Measurements from ENCODE around the gene MRTFB.
"Not testable (repeated sequence)": the region's sequence is repeated elsewhere in the genome, so short reads cannot be mapped to it uniquely, and the experiment has no call there.

The MRTFB gene

DNA sequence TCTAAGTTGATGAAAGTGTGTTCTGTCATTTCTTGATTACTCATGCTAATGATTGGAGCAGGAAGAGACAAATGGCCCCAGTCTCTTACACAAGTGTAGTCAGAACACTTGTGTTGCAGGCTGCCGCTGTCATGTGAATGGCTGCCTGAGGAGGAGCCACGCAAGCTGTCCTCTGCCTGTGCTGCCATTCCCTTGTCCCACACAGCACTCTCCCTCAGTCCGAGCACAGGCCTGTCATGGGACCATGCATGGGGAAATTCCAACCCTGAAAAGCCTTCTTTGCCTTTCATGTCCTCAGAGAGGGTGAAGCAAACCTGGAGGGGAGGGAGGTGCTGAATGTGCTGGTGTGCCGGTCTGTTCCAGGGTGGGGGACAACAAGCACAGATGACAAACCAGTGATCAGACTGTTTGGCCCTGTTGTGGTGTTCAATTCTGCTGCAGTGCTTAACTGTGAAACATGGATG, 109.4 kb downstream of the MRTFB start:
- DNase-seq (ENCODE audit: extremely low spot score): no peak
- no peak for TF ChIP-seq ZNF384 (IDR thresholded peaks at IDR 0.05)
- no peak for TF ChIP-seq CTBP1 (IDR thresholded peaks at IDR 0.05; ENCODE audit: borderline replicate concordance)
- TF ChIP-seq ARNT (IDR thresholded peaks at IDR 0.05): no peak
- TF ChIP-seq HDGF (IDR thresholded peaks at IDR 0.05; ENCODE audit: borderline replicate concordance): no peak
- TF ChIP-seq L3MBTL2 (conservative IDR thresholded peaks at IDR 0.05): no peak
- TF ChIP-seq NFRKB (IDR thresholded peaks at IDR 0.05): no peak
- ChIA-PET POLR2A (no interaction called here), CTCF (no interaction called here)

DNA sequence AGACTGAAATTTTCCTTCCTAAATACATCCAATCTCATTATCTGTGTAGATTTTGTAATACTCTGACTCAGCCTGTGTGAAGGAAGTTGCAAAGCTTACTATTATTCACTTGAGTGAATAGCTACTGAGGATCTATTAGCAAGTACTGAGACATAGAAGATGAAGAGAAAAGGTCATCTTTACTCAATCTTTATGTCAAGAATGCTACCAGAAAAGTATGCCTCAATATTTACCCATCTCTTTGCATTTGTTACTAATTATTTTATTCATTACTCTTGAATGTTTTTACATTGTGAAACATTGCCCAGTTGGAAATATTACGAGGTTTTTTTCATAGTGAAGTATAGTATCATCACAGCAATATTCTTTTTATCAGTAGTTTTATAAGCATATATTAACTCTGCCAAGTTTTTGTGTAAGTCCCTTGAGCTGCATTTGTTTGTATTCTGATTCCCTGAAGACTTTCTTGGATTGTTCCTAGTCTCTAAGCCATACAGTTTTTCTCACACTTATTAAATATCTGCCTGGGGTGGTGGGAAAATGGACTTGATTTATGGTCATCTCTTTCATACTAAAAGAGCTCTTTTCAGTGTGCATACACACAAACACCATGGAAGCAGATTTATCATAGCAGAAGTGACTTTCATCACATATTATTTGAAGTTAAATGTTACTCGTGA, 110.4 kb downstream of the MRTFB start:
- no peak for TF ChIP-seq ARNT (IDR thresholded peaks at IDR 0.05)
- TF ChIP-seq, protein P1, sequence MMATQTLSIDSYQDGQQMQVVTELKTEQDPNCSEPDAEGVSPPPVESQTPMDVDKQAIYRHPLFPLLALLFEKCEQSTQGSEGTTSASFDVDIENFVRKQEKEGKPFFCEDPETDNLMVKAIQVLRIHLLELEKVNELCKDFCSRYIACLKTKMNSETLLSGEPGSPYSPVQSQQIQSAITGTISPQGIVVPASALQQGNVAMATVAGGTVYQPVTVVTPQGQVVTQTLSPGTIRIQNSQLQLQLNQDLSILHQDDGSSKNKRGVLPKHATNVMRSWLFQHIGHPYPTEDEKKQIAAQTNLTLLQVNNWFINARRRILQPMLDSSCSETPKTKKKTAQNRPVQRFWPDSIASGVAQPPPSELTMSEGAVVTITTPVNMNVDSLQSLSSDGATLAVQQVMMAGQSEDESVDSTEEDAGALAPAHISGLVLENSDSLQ (IDR thresholded peaks at IDR 0.05): no peak
- TF ChIP-seq SUZ12 (IDR thresholded peaks at IDR 0.05): no peak
- TF ChIP-seq TARDBP (IDR thresholded peaks at IDR 0.05): no peak
- TF ChIP-seq LEF1 (IDR thresholded peaks at IDR 0.05; ENCODE audit: borderline replicate concordance): no peak
- TF ChIP-seq ELF4 (IDR thresholded peaks at IDR 0.05): no peak
- no peak for TF ChIP-seq FOXK2 (IDR thresholded peaks at IDR 0.05)
- no peak for TF ChIP-seq SP1 (IDR thresholded peaks at IDR 0.05)
- no peak for TF ChIP-seq HDGF (IDR thresholded peaks at IDR 0.05; ENCODE audit: borderline replicate concordance)
- TF ChIP-seq L3MBTL2 (conservative IDR thresholded peaks at IDR 0.05): no peak
- TF ChIP-seq FOXM1 (IDR thresholded peaks at IDR 0.05; ENCODE audit: borderline replicate concordance): no peak
- no peak for TF ChIP-seq BHLHE40 (IDR thresholded peaks at IDR 0.05; ENCODE audit: borderline replicate concordance)
- TF ChIP-seq CTBP1 (IDR thresholded peaks at IDR 0.05; ENCODE audit: borderline replicate concordance): no peak
- TF ChIP-seq ZNF384 (IDR thresholded peaks at IDR 0.05): no peak
- no peak for TF ChIP-seq NFRKB (IDR thresholded peaks at IDR 0.05)
- TF ChIP-seq FOXA1 (IDR thresholded peaks at IDR 0.05): no peak
- ChIA-PET CTCF (no interaction called here), POLR2A (no interaction called here)
- DNase-seq (ENCODE audit: extremely low spot score): no peak

DNA sequence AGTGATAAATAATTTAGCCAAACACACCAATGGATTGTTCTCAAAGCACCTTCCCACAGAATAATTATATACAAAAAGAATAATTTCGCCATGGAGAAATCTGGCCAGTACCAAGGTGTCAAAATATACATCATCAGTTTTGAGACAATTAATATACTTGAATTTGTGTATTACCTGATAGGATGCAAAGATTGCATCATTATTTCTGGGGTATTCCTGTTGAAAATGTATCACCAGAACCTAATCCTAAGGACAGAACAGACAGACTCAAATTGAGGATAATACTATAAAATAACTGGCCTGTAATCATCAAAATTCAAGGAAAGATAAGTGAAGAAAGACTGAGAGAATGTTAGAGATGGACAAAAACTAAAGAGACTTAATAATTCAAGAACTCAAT, 111.9 kb downstream of the MRTFB start:
- no peak for DNase-seq (ENCODE audit: extremely low spot score)
- ChIA-PET CTCF (no interaction called here), POLR2A (no interaction called here)

DNA sequence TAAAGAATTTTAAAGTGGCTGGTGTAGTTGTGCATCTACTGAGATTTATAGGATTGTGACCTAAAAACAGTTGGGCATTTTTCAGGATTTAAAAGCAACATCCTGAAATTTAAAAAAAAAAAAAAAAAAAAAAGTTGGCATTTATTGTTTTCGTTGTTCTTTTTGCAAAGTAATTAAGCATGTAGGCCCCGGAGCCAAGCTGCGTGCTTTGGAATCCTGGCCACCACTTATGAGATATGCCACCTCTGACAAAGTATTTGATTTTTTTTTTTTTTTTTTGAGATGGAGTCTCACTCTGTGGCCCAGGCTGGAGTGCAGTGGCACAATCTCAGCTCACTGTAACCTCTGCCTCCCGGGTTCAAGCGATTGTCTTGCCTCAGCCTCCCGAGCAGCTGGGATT, 112.8 kb downstream of the MRTFB start:
- DNase-seq (ENCODE audit: extremely low spot score); POLR2A ChIA-PET: not testable (repeated sequence)
- CTCF ChIA-PET: interaction anchor here (0.8 kb wide), 1 partner anchor 63 kb away, joined by 3 read pairs; no protein-coding TSS in a partner anchor

More for the DNA sequence above, 111.9 kb downstream of the MRTFB start:
- TF ChIP-seq FOXA1 (IDR thresholded peaks at IDR 0.05): no peak

DNA sequence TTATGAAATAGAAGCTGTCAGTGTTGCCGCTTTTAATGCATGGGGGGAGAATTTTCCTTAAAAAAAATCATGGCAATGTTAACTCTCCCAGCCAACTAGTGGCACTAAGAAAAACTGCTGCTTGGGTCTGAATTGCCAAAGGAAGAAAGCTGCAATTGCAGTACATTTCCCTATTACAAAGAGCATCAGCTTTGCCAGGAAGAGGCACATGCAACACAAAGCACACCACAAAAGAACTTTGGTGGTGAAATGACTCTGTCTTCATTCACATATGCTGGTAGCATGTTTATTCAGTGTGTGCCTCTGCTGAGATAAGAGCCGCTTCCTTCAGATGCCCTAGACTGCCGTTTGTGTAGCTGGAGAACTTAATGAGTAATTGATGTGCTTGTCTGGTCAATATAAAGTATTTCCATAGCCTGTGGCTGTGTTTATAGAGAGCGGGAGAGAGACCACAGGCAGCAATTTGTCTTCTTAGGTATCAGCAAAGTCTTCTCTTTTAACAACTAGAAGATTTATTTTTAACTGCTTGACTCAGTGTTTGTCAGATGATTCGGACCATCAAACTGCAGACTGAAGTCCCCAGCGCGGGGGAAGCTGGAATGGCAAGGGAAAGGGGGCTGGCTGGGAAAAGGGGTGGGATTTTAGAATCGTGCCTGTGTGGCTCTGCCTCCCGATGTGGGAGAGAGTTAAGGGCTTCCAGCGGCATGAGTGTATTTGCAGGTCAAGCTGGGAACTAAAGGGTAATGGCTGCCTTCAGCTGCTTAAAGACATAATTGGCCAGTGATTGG, 115.1 kb downstream of the MRTFB start:
- ChIA-PET CTCF (interaction anchor here (0.6 to 1.4 kb wide), 6 partner anchors 16 to 267 kb away, joined by 3 to 4 read pairs (median 3); partner anchors contain the start of gene ERCC4), POLR2A (no interaction called here)
- peak; percentile 42 for DNase-seq (ENCODE audit: extremely low spot score)
- TF ChIP-seq L3MBTL2 (conservative IDR thresholded peaks at IDR 0.05) (no peak), SUZ12 (IDR thresholded peaks at IDR 0.05) (no peak), CTBP1 (IDR thresholded peaks at IDR 0.05; ENCODE audit: borderline replicate concordance) (no peak), BHLHE40 (IDR thresholded peaks at IDR 0.05; ENCODE audit: borderline replicate concordance) (no peak), LEF1 (IDR thresholded peaks at IDR 0.05; ENCODE audit: borderline replicate concordance) (no peak), HDGF (IDR thresholded peaks at IDR 0.05; ENCODE audit: borderline replicate concordance) (no peak), ARNT (IDR thresholded peaks at IDR 0.05) (no peak)
- TF ChIP-seq, protein P1 (IDR thresholded peaks at IDR 0.05): peak; percentile 31

DNA sequence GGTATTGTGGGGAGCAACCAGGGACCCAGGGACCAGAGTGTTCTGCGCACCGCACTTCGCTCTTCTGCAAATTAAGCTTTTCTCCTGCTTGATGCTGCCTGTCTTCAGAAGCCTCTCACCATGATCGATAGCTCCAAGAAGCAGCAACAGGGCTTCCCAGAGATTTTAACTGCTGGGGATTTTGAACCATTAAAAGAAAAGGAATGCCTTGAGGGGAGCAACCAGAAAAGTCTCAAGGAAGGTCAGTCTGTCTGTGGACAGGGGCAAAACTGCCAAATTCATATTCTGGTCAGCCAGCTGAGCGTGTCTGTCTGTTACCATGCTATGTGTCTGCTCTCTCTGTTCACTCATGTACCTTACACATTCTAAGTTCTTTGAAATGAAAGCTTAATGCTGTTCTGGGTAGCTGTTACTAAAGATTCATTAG, 115.7 kb downstream of the MRTFB start:
- ChIA-PET CTCF (interaction anchor here (1.1 to 1.4 kb wide), 4 partner anchors 16 to 263 kb away, joined by 3 to 4 read pairs (median 4); no protein-coding TSS in a partner anchor), POLR2A (no interaction called here)
- no peak for TF ChIP-seq SP1 (IDR thresholded peaks at IDR 0.05)
- TF ChIP-seq ELF4 (IDR thresholded peaks at IDR 0.05): no peak
- no peak for TF ChIP-seq ARNT (IDR thresholded peaks at IDR 0.05)
- TF ChIP-seq HDGF (IDR thresholded peaks at IDR 0.05; ENCODE audit: borderline replicate concordance): no peak
- no peak for TF ChIP-seq CTBP1 (IDR thresholded peaks at IDR 0.05; ENCODE audit: borderline replicate concordance)
- TF ChIP-seq BHLHE40 (IDR thresholded peaks at IDR 0.05; ENCODE audit: borderline replicate concordance): no peak
- TF ChIP-seq L3MBTL2 (conservative IDR thresholded peaks at IDR 0.05): no peak
- no peak for TF ChIP-seq FOXM1 (IDR thresholded peaks at IDR 0.05; ENCODE audit: borderline replicate concordance)
- TF ChIP-seq TARDBP (IDR thresholded peaks at IDR 0.05): no peak
- TF ChIP-seq LEF1 (IDR thresholded peaks at IDR 0.05; ENCODE audit: borderline replicate concordance): no peak
- TF ChIP-seq SUZ12 (IDR thresholded peaks at IDR 0.05): no peak
- DNase-seq (ENCODE audit: extremely low spot score): no peak

All from HEK293T (cell line).